Measurements from ENCODE around the gene SDK2. TPM values are rescaled to one million over a fixed set of nuclear protein-coding genes. Genes with fewer than 3 reads are reported as not detected.
A peak's percentile ranks its signal among the peaks of the same experiment; 100 is the strongest.

Gene SDK2
- total and polyA plus RNA-seq, 11 donors, result 0.84 to 4.0 (median 2.6) TPM

DNA sequence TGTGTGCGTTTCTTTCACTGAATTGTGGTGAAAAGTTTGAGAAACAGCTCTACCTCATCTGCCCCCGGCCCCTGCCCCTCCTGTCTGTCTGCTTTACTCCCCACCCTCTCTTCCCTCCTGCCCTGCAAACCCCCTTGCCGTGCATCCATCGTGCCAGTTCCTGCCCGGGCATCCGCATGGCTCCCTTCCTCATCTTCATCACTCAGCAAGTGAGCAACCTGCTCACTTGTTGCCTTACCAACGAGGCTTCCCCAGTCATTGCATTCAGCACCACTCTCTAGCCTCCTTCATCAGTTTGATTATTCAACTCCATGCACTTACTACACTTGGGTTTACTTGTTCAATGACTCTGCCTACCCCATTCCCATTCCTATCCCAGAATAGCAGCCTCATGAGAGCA lies 34.8 kb upstream of the SDK2 start:
- DNase-seq, result no peak
- Histone ChIP-seq H3K4me1 (no peaks in the 10 kb centered on the region), H3K9me3 (peaks cover 0 to 16% (median 6%) of the 10 kb centered on the region in 12 donors), H3K36me3 (no peaks in the 10 kb centered on the region), H3K4me3 (no peak overlapping the region), H3K27ac (no peak overlapping the region), H3K27me3 (peaks cover 0 to 7% (median 0%) of the 10 kb centered on the region in 9 donors)
- intact Hi-C loops (cut with DNase I), result no loop called here
- no peak for ATAC-seq
- TF ChIP-seq CTCF (IDR thresholded peaks at IDR 0.05) (no peak), POLR2A (IDR thresholded peaks at IDR 0.05) (no peak)
- WGBS, 4 donors, result 71 to 76% (median 72%) methylated on average over 7 of the region's 7 CpGs

DNA sequence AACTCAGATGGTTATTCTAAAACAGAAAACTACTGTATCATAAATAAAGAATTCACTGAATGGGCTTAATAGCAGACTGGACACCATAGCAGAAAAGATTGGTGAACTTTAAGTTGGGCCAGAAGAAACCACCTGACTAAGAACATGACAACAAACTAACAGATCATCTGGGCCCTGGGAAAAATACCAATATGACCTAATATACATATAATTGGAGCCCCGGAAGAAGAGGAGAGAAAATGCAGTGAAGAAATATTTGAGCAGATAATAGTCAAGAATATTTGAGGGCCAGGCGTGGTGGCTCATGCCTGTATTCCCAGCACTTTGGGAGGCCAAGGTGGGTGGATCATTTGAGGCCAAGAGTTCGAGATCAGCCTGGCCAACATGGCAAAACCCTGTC lies 25.5 kb upstream of the SDK2 start:
- H3K9me3 ChIP-seq, result peaks cover 0 to 18% (median 0%) of the 10 kb centered on the region in 12 donors
- 67 to 84% (median 75%) methylated on average over 3 of the region's 3 CpGs for WGBS, 4 donors
- H3K4me1 ChIP-seq, result peaks cover 0 to 15% (median 0%) of the 10 kb centered on the region in 12 donors
- DNase-seq (no peak), ATAC-seq (no peak)
- no peak for TF ChIP-seq CTCF (IDR thresholded peaks at IDR 0.05)
- no peak for TF ChIP-seq POLR2A (IDR thresholded peaks at IDR 0.05)
- intact Hi-C loops (cut with DNase I), result no loop called here
- H3K27ac ChIP-seq, result no peak overlapping the region
- no peak overlapping the region for H3K4me3 ChIP-seq
- H3K27me3 ChIP-seq, result peaks cover 0 to 32% (median 6%) of the 10 kb centered on the region in 9 donors
- H3K36me3 ChIP-seq, result no peaks in the 10 kb centered on the region

GRCh38 chr17:73667181-73667959 lies 23.1 kb upstream of the SDK2 start:
- Histone ChIP-seq H3K36me3 (no peaks in the 10 kb centered on the region), H3K9me3 (peaks cover 0 to 18% (median 0%) of the 10 kb centered on the region in 12 donors), H3K27ac (no peak overlapping the region), H3K27me3 (peaks cover 0 to 41% (median 9%) of the 10 kb centered on the region in 9 donors), H3K4me1 (peaks cover 0 to 15% (median 0%) of the 10 kb centered on the region in 12 donors), H3K4me3 (peak overlapping the region in 1 of 12 donors; percentile 0)
- ATAC-seq, result peak in 1 of 4 donors; percentile 27
- intact Hi-C loops (cut with DNase I), result no loop called here
- TF ChIP-seq POLR2A (IDR thresholded peaks at IDR 0.05) (no peak), CTCF (IDR thresholded peaks at IDR 0.05) (no peak)
- WGBS, 4 donors, result 68 to 76% (median 70%) methylated on average over 9 of the region's 9 CpGs
- DNase-seq, result no peak

- H3K36me3 ChIP-seq, result no peaks in the 10 kb centered on the region
- H3K27me3 ChIP-seq, result peaks cover 0 to 38% (median 9%) of the 10 kb centered on the region in 9 donors
- H3K4me3 ChIP-seq, result no peak overlapping the region
- TF ChIP-seq POLR2A (IDR thresholded peaks at IDR 0.05) (no peak), CTCF (IDR thresholded peaks at IDR 0.05) (no peak)
- H3K4me1 ChIP-seq, result peaks cover 0 to 15% (median 0%) of the 10 kb centered on the region in 12 donors
- no peak for ATAC-seq
- no peak overlapping the region for H3K27ac ChIP-seq
- intact Hi-C loops (cut with DNase I), result no loop called here
- H3K9me3 ChIP-seq, result no peaks in the 10 kb centered on the region
- WGBS, 4 donors, result 67 to 92% (median 82%) methylated on average over 1 of the region's 1 CpG
- no peak for DNase-seq
Observed at GRCh38 chr17:73663614-73664013, 19.4 kb upstream of the SDK2 start.
